Kidney glomerular epithelial cell (primary cell): ENCODE measurements around the gene CHRNB2.

Source experiments
- DNase-seq: peaks from one replicate; lab custom pipeline; 2025; lab: John Stamatoyannopoulos, UW

Gene CHRNB2

GRCh38 chr1:154609398-154610380 is 42.1 kb downstream of the CHRNB2 start:
- DNase-seq = no peak

GRCh38 chr1:154611150-154611862 is 43.7 kb downstream of the CHRNB2 start:
- peak; percentile 15 for DNase-seq

- DNase-seq = no peak
Observed at GRCh38 chr1:154614247-154614646, 46.7 kb downstream of the CHRNB2 start.

- DNase-seq = no peak
Observed at GRCh38 chr1:154614901-154615300, 47.3 kb downstream of the CHRNB2 start.

GRCh38 chr1:154615411-154615810 is 47.8 kb downstream of the CHRNB2 start:
- DNase-seq = no peak

- DNase-seq = no peak
Observed at GRCh38 chr1:154616659-154617345, 49.2 kb downstream of the CHRNB2 start.

- peak; percentile 22 for DNase-seq
Observed at GRCh38 chr1:154619181-154619948, 51.8 kb downstream of the CHRNB2 start.

GRCh38 chr1:154620751-154621150 is 53.2 kb downstream of the CHRNB2 start:
- DNase-seq = no peak

GRCh38 chr1:154621875-154622274 is 54.3 kb downstream of the CHRNB2 start:
- DNase-seq = no peak

GRCh38 chr1:154622503-154623039 is 55.0 kb downstream of the CHRNB2 start:
- no peak for DNase-seq

GRCh38 chr1:154623358-154623757 is 55.8 kb downstream of the CHRNB2 start:
- no peak for DNase-seq

GRCh38 chr1:154624746-154625643 is 57.4 kb downstream of the CHRNB2 start:
- no peak for DNase-seq

- no peak for DNase-seq
Observed at GRCh38 chr1:154626456-154627256, 59.1 kb downstream of the CHRNB2 start.

- DNase-seq = peak; percentile 91
Observed at GRCh38 chr1:154627257-154628120, 59.9 kb downstream of the CHRNB2 start.

- no peak for DNase-seq
Observed at GRCh38 chr1:154628121-154628405, 60.5 kb downstream of the CHRNB2 start.

- no peak for DNase-seq
Observed at GRCh38 chr1:154629061-154629674, 61.6 kb downstream of the CHRNB2 start.
